BLaER1 (cell line): ENCODE results near the gene FOXJ1.
A peak's percentile ranks its signal among the peaks of the same experiment; 100 is the strongest.
"Not testable (repeated sequence)": the region's sequence is repeated elsewhere in the genome, so short reads cannot be mapped to it uniquely, and the experiment has no call there.

Experiments
- H3K27ac ChIP-seq: shearing (Covaris generic); formaldehyde crosslinking; 2 replicates; pipeline ENCODE4 v1.8.1; 2022
- H3K27me3 ChIP-seq: shearing (Covaris generic); formaldehyde crosslinking; 2 replicates; pipeline ENCODE4 v1.8.1; 2022
- H3K36me3 ChIP-seq: shearing (Covaris generic); formaldehyde crosslinking; 2 replicates; pipeline ENCODE4 v1.8.1; 2022
- H3K4me1 ChIP-seq: shearing (Covaris generic); formaldehyde crosslinking; 2 replicates; pipeline ENCODE4 v1.8.1; 2022
- H3K4me2 ChIP-seq: shearing (Covaris generic); formaldehyde crosslinking; 2 replicates; pipeline ENCODE4 v1.8.1; 2022
- H3K4me3 ChIP-seq: shearing (Covaris generic); formaldehyde crosslinking; 2 replicates; pipeline ENCODE4 v1.8.1; 2022
- H3K9ac ChIP-seq: shearing (Covaris generic); formaldehyde crosslinking; 2 replicates; pipeline ENCODE4 v1.8.1; 2022
- H3K9me3 ChIP-seq: shearing (Covaris generic); formaldehyde crosslinking; 2 replicates; pipeline ENCODE4 v1.8.1; 2022
- H4K20me1 ChIP-seq: shearing (Covaris generic); formaldehyde crosslinking; 2 replicates; pipeline ENCODE4 v1.8.1; 2022
- Cebpa-rat ChIP-seq: shearing (Covaris generic); IDR thresholded peaks from 2 replicates; pipeline ENCODE4 v1.8.1; 2022

FOXJ1 gene

GRCh38 chr17:76141212-76142038 lies at the start of gene FOXJ1:
FOXJ1 (minus strand) TSS chr17:76141245; CDS start chr17:76140395, 850 bp downstream.
- peaks cover 36% of the 10 kb centered on the region for H3K27me3 ChIP-seq
- no peaks in the 10 kb centered on the region for H3K9me3 ChIP-seq
- no peaks in the 10 kb centered on the region for H4K20me1 ChIP-seq
- no peak within 1 kb of the TSS for H3K27ac ChIP-seq
- no peak for TF ChIP-seq Cebpa-rat
- H3K9ac ChIP-seq, result peak within 1 kb of the TSS; percentile 68; the same call in 1 of the 2 replicates
- H3K4me1 ChIP-seq, result peaks cover 83% of the 10 kb centered on the region
- H3K36me3 ChIP-seq, result no peaks in the 10 kb centered on the region
- peak within 1 kb of the TSS; percentile 96 for H3K4me2 ChIP-seq
- H3K4me3 ChIP-seq, result peak within 1 kb of the TSS; percentile 66

- no peak overlapping the region for H3K4me2 ChIP-seq
- no peaks in the 10 kb centered on the region for H3K36me3 ChIP-seq
- H3K4me1 ChIP-seq, result peaks cover 10% of the 10 kb centered on the region
- no peak overlapping the region for H3K9ac ChIP-seq
- no peaks in the 10 kb centered on the region for H3K27me3 ChIP-seq
- no peaks in the 10 kb centered on the region for H4K20me1 ChIP-seq
- H3K9me3 ChIP-seq, result no peaks in the 10 kb centered on the region
- no peak overlapping the region for H3K27ac ChIP-seq
- no peak for TF ChIP-seq Cebpa-rat
- no peak overlapping the region for H3K4me3 ChIP-seq
Observed at GRCh38 chr17:76189741-76190140, 48.7 kb upstream of the FOXJ1 start.

GRCh38 chr17:76189247-76189646 lies 48.2 kb upstream of the FOXJ1 start:
- Histone ChIP-seq H3K4me1 (peaks cover 10% of the 10 kb centered on the region), H3K9me3 (no peaks in the 10 kb centered on the region), H3K9ac (no peak overlapping the region), H4K20me1 (no peaks in the 10 kb centered on the region), H3K27me3 (no peaks in the 10 kb centered on the region), H3K4me3 (no peak overlapping the region), H3K36me3 (no peaks in the 10 kb centered on the region), H3K4me2 (no peak overlapping the region), H3K27ac (no peak overlapping the region)
- TF ChIP-seq Cebpa-rat, result no peak

- Histone ChIP-seq H3K4me3 (no peak overlapping the region), H3K4me2 (no peak overlapping the region), H3K9me3 (no peaks in the 10 kb centered on the region), H4K20me1 (no peaks in the 10 kb centered on the region), H3K4me1 (peaks cover 10% of the 10 kb centered on the region), H3K36me3 (no peaks in the 10 kb centered on the region), H3K27me3 (no peaks in the 10 kb centered on the region), H3K9ac (no peak overlapping the region), H3K27ac (no peak overlapping the region)
- no peak for TF ChIP-seq Cebpa-rat
Observed at GRCh38 chr17:76188213-76189016, 47.4 kb upstream of the FOXJ1 start.

- not testable (repeated sequence) for H3K27ac ChIP-seq, H3K4me2 ChIP-seq, H3K4me3 ChIP-seq, H4K20me1 ChIP-seq, H3K36me3 ChIP-seq, H3K4me1 ChIP-seq, H3K9me3 ChIP-seq, H3K27me3 ChIP-seq, H3K9ac ChIP-seq
Observed at GRCh38 chr17:76186774-76187173, 45.7 kb upstream of the FOXJ1 start.

- Histone ChIP-seq H3K4me3 (no peak overlapping the region), H3K9ac (no peak overlapping the region), H4K20me1 (no peaks in the 10 kb centered on the region), H3K4me2 (no peak overlapping the region), H3K4me1 (peaks cover 14% of the 10 kb centered on the region), H3K27me3 (no peaks in the 10 kb centered on the region), H3K36me3 (no peaks in the 10 kb centered on the region), H3K27ac (no peak overlapping the region), H3K9me3 (no peaks in the 10 kb centered on the region)
- TF ChIP-seq Cebpa-rat, result no peak
Observed at GRCh38 chr17:76184290-76184689, 43.2 kb upstream of the FOXJ1 start.

GRCh38 chr17:76182016-76182764 lies 41.1 kb upstream of the FOXJ1 start:
- Histone ChIP-seq H3K9me3 (peaks cover 10% of the 10 kb centered on the region), H3K27me3 (no peaks in the 10 kb centered on the region), H3K27ac (no peak overlapping the region), H3K4me1 (peaks cover 15% of the 10 kb centered on the region), H3K4me2 (0 out of 2 replicates have a peak overlapping the region, but pooled peaks have one; percentile 19), H3K4me3 (no peak overlapping the region), H3K9ac (no peak overlapping the region), H4K20me1 (no peaks in the 10 kb centered on the region), H3K36me3 (no peaks in the 10 kb centered on the region)
- no peak for TF ChIP-seq Cebpa-rat

- peak overlapping the region; percentile 50; the same call in 1 of the 2 replicates for H3K27ac ChIP-seq
- H3K4me2 ChIP-seq, result peak overlapping the region; percentile 59
- H4K20me1 ChIP-seq, result no peaks in the 10 kb centered on the region
Observed at GRCh38 chr17:76179496-76180467, 38.7 kb upstream of the FOXJ1 start.

GRCh38 chr17:76178124-76178523 lies 37.1 kb upstream of the FOXJ1 start:
- Histone ChIP-seq H3K4me2 (no peak overlapping the region), H3K4me1 (peaks cover 15% of the 10 kb centered on the region), H3K9me3 (peaks cover 10% of the 10 kb centered on the region)

More at GRCh38 chr17:76179496-76180467, 38.7 kb upstream of the FOXJ1 start:
- Histone ChIP-seq H3K9ac (no peak overlapping the region), H3K4me1 (peaks cover 15% of the 10 kb centered on the region), H3K27me3 (no peaks in the 10 kb centered on the region), H3K4me3 (no peak overlapping the region), H3K36me3 (no peaks in the 10 kb centered on the region), H3K9me3 (peaks cover 10% of the 10 kb centered on the region)
- no peak for TF ChIP-seq Cebpa-rat

More at GRCh38 chr17:76178124-76178523, 37.1 kb upstream of the FOXJ1 start:
- H4K20me1 ChIP-seq, result no peaks in the 10 kb centered on the region
- H3K27ac ChIP-seq, result no peak overlapping the region
- H3K4me3 ChIP-seq, result no peak overlapping the region
- TF ChIP-seq Cebpa-rat, result no peak
- H3K27me3 ChIP-seq, result no peaks in the 10 kb centered on the region
- H3K36me3 ChIP-seq, result no peaks in the 10 kb centered on the region
- H3K9ac ChIP-seq, result no peak overlapping the region
